Naive thymus-derived CD4-positive, alpha-beta T cell (primary cell): Measurements from ENCODE around the gene CYTL1. TPM values are rescaled to one million over a fixed set of nuclear protein-coding genes. Genes with fewer than 3 reads are reported as not detected.

Experiments used
- ATAC-seq: fragments of 150-1000 bp; cut with Tn5 transposase; 2 replicates; pipeline ENCODE4 v1.10.0; 2021; ENCODE audit warnings: mild to moderate bottlenecking, moderate library complexity
- CTCF ChIA-PET: fragments of 350-600 bp; sonication (Branson Sonifier 250); formaldehyde crosslinking; loops from one replicate; lab custom pipeline; 2021; ENCODE audit warnings: antibody characterized with exemption; lab: Charles Lee
- POLR2A ChIA-PET: fragments of 350-600 bp; sonication (Branson Sonifier 250); formaldehyde crosslinking; loops from one replicate; lab custom pipeline; 2021; ENCODE audit warnings: antibody characterized with exemption, inconsistent platforms; lab: Charles Lee
- DNase-seq, 9 donors: peaks; one replicate each; pipeline versions ENCODE4 v3.0.0 to v3.0.0-alpha.2; 2020 to 2022; ENCODE audit warnings: mixed read lengths in 1 of 9
- H3K27ac ChIP-seq: one replicate; pipeline ENCODE4 v1.7.0; 2013; ENCODE audit warnings: mild to moderate bottlenecking, low read depth, low read length, moderate library complexity
- H3K27me3 ChIP-seq, 2 donors: one replicate each; pipeline ENCODE4 v1.7.0; 2013; ENCODE audit warnings: low read length in 2 of 2, mild to moderate bottlenecking in 2 of 2, moderate library complexity in 2 of 2; ENCODE audit not compliant: control insufficient read depth in 2 of 2, insufficient read depth in 2 of 2
- H3K36me3 ChIP-seq, 3 experiments: 1 replicate in 2 of 3; 2 replicates in 1 of 3; pipeline ENCODE4 v1.7.0; 2013; ENCODE audit warnings: low read length in 3 of 3, mild to moderate bottlenecking in 3 of 3, moderate library complexity in 1 of 3; ENCODE audit not compliant: insufficient read depth in 3 of 3, control insufficient read depth in 2 of 3
- H3K4me1 ChIP-seq, 2 donors: one replicate each; pipeline ENCODE4 v1.7.0; 2013; ENCODE audit warnings: low read length in 2 of 2, mild to moderate bottlenecking in 2 of 2, moderate library complexity in 1 of 2; ENCODE audit not compliant: control insufficient read depth in 2 of 2, insufficient read depth in 2 of 2
- H3K4me3 ChIP-seq: 2 replicates; pipeline ENCODE4 v1.7.0; 2013; ENCODE audit warnings: mild to moderate bottlenecking, low read length
- H3K9me3 ChIP-seq, 3 experiments: 1 replicate in 2 of 3; 2 replicates in 1 of 3; pipeline ENCODE4 v1.7.0; 2013; ENCODE audit warnings: low read length in 3 of 3; ENCODE audit not compliant: control insufficient read depth in 2 of 3
- H3K27ac Mint-ChIP-seq, 9 donors: one replicate each; pipeline ENCODE4 v1.8.0; 2020 to 2022; ENCODE audit warnings: mixed read lengths in 9 of 9, mild to moderate bottlenecking in 8 of 9, moderate library complexity in 5 of 9, inconsistent platforms in 2 of 9
- H3K27me3 Mint-ChIP-seq, 5 donors: one replicate each; pipeline ENCODE4 v1.8.0; 2021 to 2022; ENCODE audit warnings: mixed read lengths in 5 of 5, mild to moderate bottlenecking in 1 of 5
- H3K36me3 Mint-ChIP-seq, 5 donors: one replicate each; pipeline ENCODE4 v1.8.0; 2020 to 2022; ENCODE audit warnings: mixed read lengths in 5 of 5, mild to moderate bottlenecking in 3 of 5, inconsistent platforms in 1 of 5
- H3K4me1 Mint-ChIP-seq, 7 donors: one replicate each; pipeline ENCODE4 v1.8.0; 2020 to 2022; ENCODE audit warnings: mixed read lengths in 7 of 7, mild to moderate bottlenecking in 3 of 7, inconsistent platforms in 1 of 7
- H3K4me3 Mint-ChIP-seq, 10 donors: one replicate each; pipeline ENCODE4 v1.8.0; 2020 to 2022; ENCODE audit warnings: mild to moderate bottlenecking in 10 of 10, mixed read lengths in 10 of 10, moderate library complexity in 6 of 10, inconsistent platforms in 2 of 10
- H3K9me3 Mint-ChIP-seq, 11 donors: one replicate each; pipeline ENCODE4 v1.8.0; 2020 to 2022; ENCODE audit warnings: mixed read lengths in 11 of 11, mild to moderate bottlenecking in 4 of 11, inconsistent platforms in 1 of 11, moderate library complexity in 1 of 11
- intact Hi-C, 2 donors: fragments of 100-400 bp; cut with micrococcal nuclease; formaldehyde crosslinking; loops; one replicate each; pipeline ENCODE4 v1.15.1; 2023
- polyA plus RNA-seq, 2 donors: library from polyadenylated mRNA; unstranded; fragments of 300-500 nt; fragmentation: Illumina TruSeq; gene quantifications; one replicate each; pipeline ENCODE4 v1.2.3, GENCODE V29; 2021
- total RNA-seq, 6 experiments: library from RNA in 5 of 6; stranded (reverse) in 5 of 6; gene quantifications; 1 replicate in 5 of 6; 2 replicates in 1 of 6; pipeline ENCODE4 v1.2.3 and lab custom pipeline; 2021 to 2026

The CYTL1 gene
- total and polyA plus RNA-seq, 7 experiments from 2014 or later: 1.6 TPM; not detected in 6

DNA sequence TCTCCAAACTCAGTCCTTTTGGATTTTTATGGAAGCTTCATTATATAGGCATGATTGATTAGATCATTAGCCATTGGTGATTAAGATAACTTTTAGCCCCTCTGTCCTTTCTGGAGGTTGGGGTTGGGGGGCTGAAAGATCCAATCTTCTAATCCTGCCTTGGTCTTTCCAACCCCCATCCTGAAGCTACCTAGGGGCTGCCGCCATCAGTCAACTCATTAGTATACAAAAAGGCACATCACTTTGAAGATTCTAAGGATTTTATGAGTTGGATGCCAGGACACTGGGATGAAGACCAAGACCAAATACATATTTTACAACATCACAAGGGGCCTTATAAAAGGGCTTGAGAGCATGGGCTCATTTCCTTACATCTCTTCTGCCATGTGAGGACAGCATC, 47.5 kb downstream of the CYTL1 start:
- Mint-ChIP-seq H3K9me3 (peaks cover 0 to 25% (median 12%) of the 10 kb centered on the region in 11 donors), H3K4me1 (peaks cover 0 to 2% (median 0%) of the 10 kb centered on the region in 7 donors), H3K36me3 (peaks cover 0 to 8% (median 0%) of the 10 kb centered on the region in 5 donors), H3K27me3 (peaks cover 0 to 19% (median 6%) of the 10 kb centered on the region in 5 donors), H3K4me3 (no peak overlapping the region), H3K27ac (no peak overlapping the region)
- Histone ChIP-seq H3K4me3 (no peak overlapping the region), H3K9me3 (peaks cover 0 to 9% (median 0%) of the 10 kb centered on the region in 3 experiments), H3K27me3 (no peaks in the 10 kb centered on the region), H3K36me3 (no peaks in the 10 kb centered on the region), H3K4me1 (no peaks in the 10 kb centered on the region), H3K27ac (no peak overlapping the region)
- intact Hi-C loops: no loop called here
- no peak for ATAC-seq
- DNase-seq: no peak
- CTCF ChIA-PET: no interaction called here
- POLR2A ChIA-PET: no interaction called here

DNA sequence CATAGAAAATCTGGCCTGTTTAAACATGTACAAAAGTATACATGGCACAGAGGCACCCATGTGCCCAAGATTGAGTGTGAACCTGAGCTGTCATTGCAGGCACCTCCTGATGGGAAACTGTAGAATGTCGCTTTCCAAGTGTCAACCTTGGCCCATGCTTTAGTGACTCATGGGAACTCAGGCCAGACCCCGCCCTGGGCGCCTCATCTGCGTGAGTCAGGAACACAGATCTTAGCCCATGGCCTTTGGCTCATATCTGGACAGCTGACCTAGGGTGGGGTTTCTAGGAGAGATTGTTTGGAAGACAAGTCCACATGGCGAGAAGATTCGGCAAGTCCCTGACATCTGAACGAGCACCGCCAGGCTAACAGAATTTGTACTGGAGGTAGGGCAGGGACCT, 50.0 kb downstream of the CYTL1 start:
- Mint-ChIP-seq H3K27me3 (peaks cover 0 to 19% (median 12%) of the 10 kb centered on the region in 5 donors), H3K4me1 (peaks cover 0 to 2% (median 0%) of the 10 kb centered on the region in 7 donors), H3K36me3 (peaks cover 0 to 8% (median 0%) of the 10 kb centered on the region in 5 donors), H3K4me3 (no peak overlapping the region), H3K9me3 (peaks cover 2 to 16% (median 7%) of the 10 kb centered on the region in 11 donors), H3K27ac (no peak overlapping the region)
- Histone ChIP-seq H3K27ac (no peak overlapping the region), H3K27me3 (no peaks in the 10 kb centered on the region), H3K4me1 (no peaks in the 10 kb centered on the region), H3K36me3 (no peaks in the 10 kb centered on the region), H3K9me3 (peaks cover 0 to 6% (median 4%) of the 10 kb centered on the region in 3 experiments), H3K4me3 (no peak overlapping the region)
- ChIA-PET CTCF (no interaction called here), POLR2A (no interaction called here)
- intact Hi-C loops: no loop called here
- ATAC-seq (no peak), DNase-seq (no peak)

DNA sequence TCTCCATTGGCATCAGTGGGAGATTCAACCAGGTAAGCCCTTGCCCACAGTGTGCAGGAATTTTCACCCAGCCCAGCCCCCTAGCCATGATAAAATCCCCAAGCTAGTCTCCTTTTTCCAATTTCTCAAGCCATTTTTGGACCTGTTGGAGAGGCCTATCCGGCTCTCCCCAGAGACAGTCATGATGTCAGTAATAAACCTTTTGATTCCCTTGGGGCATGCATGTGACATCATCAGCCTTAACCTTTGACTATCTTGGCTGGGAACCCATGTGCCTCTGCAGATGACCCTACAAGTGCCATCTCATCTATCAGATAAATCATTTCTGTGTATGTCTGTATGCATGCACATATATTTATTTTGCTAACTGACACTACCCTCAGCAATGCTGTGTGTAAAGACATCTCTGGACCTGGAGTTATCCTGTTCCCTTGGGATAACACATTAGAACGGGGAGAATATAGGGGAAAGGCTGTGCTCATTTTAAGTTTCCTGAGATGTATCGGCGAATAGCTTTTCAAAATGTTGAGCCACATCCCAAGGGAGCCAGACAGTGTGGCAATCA, 51.0 kb downstream of the CYTL1 start:
- H3K9me3 ChIP-seq: peaks cover 0 to 14% (median 11%) of the 10 kb centered on the region in 3 experiments
- no peak overlapping the region for H3K27ac Mint-ChIP-seq
- no peaks in the 10 kb centered on the region for H3K36me3 ChIP-seq
- peaks cover 0 to 2% (median 0%) of the 10 kb centered on the region in 7 donors for H3K4me1 Mint-ChIP-seq
- H3K27me3 Mint-ChIP-seq: peaks cover 0 to 13% (median 10%) of the 10 kb centered on the region in 5 donors
- peaks cover 0 to 7% (median 0%) of the 10 kb centered on the region in 5 donors for H3K36me3 Mint-ChIP-seq
- H3K27ac ChIP-seq: no peak overlapping the region
- H3K27me3 ChIP-seq: no peaks in the 10 kb centered on the region
- no peak overlapping the region for H3K4me3 ChIP-seq
- no peak for ATAC-seq
- DNase-seq: no peak
- no peak overlapping the region for H3K4me3 Mint-ChIP-seq
- H3K4me1 ChIP-seq: no peaks in the 10 kb centered on the region
- CTCF ChIA-PET: no interaction called here
- intact Hi-C loops: no loop called here
- POLR2A ChIA-PET: no interaction called here
- peaks cover 6 to 20% (median 11%) of the 10 kb centered on the region in 11 donors for H3K9me3 Mint-ChIP-seq

Other genes starting within 250 kb of the CYTL1 start
- gene MSX1, start 159.8 kb downstream of the CYTL1 start, total RNA-seq: not detected
- not detected for gene MSX1, start 159.8 kb downstream of the CYTL1 start, polyA plus RNA-seq
- gene STK32B, start 32.0 kb upstream of the CYTL1 start, total RNA-seq: 1 to 10 TPM in 1 of 5 experiments, not detected in 4; 1.7 TPM
- gene STK32B, start 32.0 kb upstream of the CYTL1 start, polyA plus RNA-seq: not detected